Nephron progenitor cell (in vitro differentiated cells): ENCODE results near the gene NCKAP5.

Experiments
- DNase-seq: peaks from one replicate; pipeline ENCODE4 v3.0.0; 2021
- H3K27ac Mint-ChIP-seq: 2 replicates; pipeline ENCODE4 v1.8.0; 2021; ENCODE audit warnings: mild to moderate bottlenecking, moderate library complexity, mixed read lengths
- H3K27me3 Mint-ChIP-seq: 2 replicates; pipeline ENCODE4 v1.8.0; 2021; ENCODE audit warnings: mild to moderate bottlenecking, low read depth, mixed read lengths; ENCODE audit not compliant: poor library complexity
- H3K36me3 Mint-ChIP-seq: 2 replicates; pipeline ENCODE4 v1.8.0; 2021; ENCODE audit warnings: low read depth, mixed read lengths
- H3K4me1 Mint-ChIP-seq: 2 replicates; pipeline ENCODE4 v1.8.0; 2021; ENCODE audit warnings: mixed read lengths
- H3K4me3 Mint-ChIP-seq: 2 replicates; pipeline ENCODE4 v1.8.0; 2021; ENCODE audit warnings: mild to moderate bottlenecking, moderate library complexity, mixed read lengths
- H3K9me3 Mint-ChIP-seq: 2 replicates; pipeline ENCODE4 v1.8.0; 2021; ENCODE audit warnings: mild to moderate bottlenecking, moderate library complexity, mixed read lengths
- TF ChIP-seq, protein P1 (sequence below): fragments of 200-600 bp; sonication (generic); IDR thresholded peaks from 2 replicates; pipeline ENCODE4 v1.5.0; 2021; ENCODE audit warnings: antibody characterized with exemption

NCKAP5 gene

DNA sequence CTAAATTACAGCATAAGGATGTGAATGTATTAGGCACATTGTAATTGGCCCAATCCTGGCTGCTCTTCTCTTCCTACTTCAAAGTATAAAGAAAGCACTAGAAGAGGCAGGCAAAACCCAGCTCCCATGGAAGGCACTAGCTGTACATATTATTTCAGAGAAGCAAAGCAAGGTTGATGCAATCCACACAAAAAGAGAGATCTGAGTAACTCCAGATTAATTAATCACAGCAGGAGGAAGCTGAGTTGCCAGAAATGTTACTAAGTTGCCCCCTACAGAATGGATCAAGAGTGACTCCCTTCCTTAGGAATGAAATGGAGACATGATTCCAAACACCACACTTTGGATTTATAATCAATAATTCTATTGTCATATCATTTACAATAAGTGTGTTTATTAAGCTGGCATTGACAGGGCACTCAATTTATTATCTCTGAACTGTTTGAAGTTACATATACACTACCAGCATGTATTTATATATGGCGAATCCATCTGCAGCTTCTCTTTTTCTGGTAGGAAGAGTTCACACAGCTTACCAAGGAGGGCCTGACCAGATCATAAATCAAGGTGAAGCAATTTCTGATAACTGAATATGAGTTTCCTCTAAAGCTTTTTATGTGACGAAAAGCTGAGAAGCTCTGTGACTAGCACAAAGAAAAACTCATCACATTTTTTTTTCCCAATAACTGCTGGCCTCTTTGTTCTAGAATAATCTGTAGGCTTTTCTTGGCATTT is 505.2 kb downstream of the NCKAP5 start:
- Mint-ChIP-seq H3K4me3 (no peak overlapping the region), H3K4me1 (no peaks in the 10 kb centered on the region), H3K36me3 (no peaks in the 10 kb centered on the region), H3K9me3 (no peaks in the 10 kb centered on the region), H3K27me3 (peaks cover 4% of the 10 kb centered on the region), H3K27ac (no peak overlapping the region)
- TF ChIP-seq, protein P1, sequence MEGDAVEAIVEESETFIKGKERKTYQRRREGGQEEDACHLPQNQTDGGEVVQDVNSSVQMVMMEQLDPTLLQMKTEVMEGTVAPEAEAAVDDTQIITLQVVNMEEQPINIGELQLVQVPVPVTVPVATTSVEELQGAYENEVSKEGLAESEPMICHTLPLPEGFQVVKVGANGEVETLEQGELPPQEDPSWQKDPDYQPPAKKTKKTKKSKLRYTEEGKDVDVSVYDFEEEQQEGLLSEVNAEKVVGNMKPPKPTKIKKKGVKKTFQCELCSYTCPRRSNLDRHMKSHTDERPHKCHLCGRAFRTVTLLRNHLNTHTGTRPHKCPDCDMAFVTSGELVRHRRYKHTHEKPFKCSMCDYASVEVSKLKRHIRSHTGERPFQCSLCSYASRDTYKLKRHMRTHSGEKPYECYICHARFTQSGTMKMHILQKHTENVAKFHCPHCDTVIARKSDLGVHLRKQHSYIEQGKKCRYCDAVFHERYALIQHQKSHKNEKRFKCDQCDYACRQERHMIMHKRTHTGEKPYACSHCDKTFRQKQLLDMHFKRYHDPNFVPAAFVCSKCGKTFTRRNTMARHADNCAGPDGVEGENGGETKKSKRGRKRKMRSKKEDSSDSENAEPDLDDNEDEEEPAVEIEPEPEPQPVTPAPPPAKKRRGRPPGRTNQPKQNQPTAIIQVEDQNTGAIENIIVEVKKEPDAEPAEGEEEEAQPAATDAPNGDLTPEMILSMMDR: no peak
- DNase-seq: no peak

DNA sequence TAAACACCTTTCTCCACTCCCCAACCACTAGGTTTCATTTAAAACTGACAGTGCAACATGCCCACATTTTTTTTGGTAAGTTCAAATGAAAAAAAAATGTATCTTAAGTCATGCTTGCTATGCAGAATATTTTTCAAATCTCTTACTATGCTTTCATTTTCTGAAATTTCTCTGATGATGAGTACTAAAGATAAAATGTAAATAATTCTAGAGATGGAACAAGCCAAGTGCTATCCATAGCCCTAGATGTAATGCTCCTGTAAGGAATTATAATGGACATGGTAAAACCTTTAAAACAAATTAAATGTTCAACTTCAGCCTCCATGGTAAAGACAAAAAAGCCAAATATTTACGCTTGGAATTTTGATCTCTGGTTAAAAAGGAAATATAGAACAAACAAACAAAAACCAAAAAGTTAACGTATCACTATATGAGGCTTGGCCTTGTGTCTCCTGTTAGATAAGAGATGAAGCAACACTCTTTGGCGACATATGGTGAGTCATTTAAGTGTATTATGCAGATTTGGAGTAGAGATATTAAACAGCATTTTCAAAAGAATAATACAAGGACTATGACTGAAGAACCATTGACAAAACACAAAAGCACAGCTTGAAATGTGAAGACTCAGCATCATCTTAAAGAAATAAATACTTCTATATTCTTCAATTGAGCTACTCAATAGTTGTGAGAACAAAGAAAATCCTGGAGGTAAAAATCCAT is 506.2 kb downstream of the NCKAP5 start:
- Mint-ChIP-seq H3K27ac (no peak overlapping the region), H3K4me1 (no peaks in the 10 kb centered on the region), H3K27me3 (no peaks in the 10 kb centered on the region), H3K4me3 (no peak overlapping the region), H3K9me3 (no peaks in the 10 kb centered on the region), H3K36me3 (no peaks in the 10 kb centered on the region)
- TF ChIP-seq, protein P1: no peak
- no peak for DNase-seq

DNA sequence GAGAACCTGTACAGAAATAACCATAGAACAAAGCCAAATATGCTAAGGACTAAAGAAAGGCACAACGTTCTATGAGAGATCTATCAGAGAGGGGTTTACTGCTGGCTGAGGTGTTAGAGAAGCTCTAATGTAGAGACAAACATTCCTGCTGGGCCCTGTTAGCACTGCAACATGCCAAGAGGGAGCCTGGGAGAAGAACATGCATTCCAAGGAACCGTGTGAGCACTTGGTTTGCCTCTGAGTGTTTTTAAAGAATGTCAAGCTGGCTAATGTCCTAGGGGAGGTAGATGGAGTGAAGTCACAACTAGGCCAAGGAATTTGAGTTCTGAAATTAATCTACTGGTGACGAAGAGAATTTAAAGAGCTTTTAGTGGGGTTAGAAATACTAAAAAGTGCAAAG is 514.0 kb downstream of the NCKAP5 start:
- DNase-seq: no peak
- Mint-ChIP-seq H3K27ac (no peak overlapping the region), H3K27me3 (peaks cover 3% of the 10 kb centered on the region), H3K4me1 (peaks cover 6% of the 10 kb centered on the region), H3K4me3 (no peak overlapping the region), H3K36me3 (no peaks in the 10 kb centered on the region), H3K9me3 (no peaks in the 10 kb centered on the region)
- TF ChIP-seq, protein P1: no peak

GRCh38 chr2:133053541-133053940 is 514.7 kb downstream of the NCKAP5 start:
- Mint-ChIP-seq H3K4me1 (peaks cover 6% of the 10 kb centered on the region), H3K36me3 (no peaks in the 10 kb centered on the region), H3K27me3 (peaks cover 3% of the 10 kb centered on the region), H3K9me3 (no peaks in the 10 kb centered on the region), H3K4me3 (no peak overlapping the region), H3K27ac (no peak overlapping the region)
- DNase-seq: no peak
- TF ChIP-seq, protein P1: no peak

GRCh38 chr2:133045787-133046186 is 522.5 kb downstream of the NCKAP5 start:
- no peaks in the 10 kb centered on the region for H3K27me3 Mint-ChIP-seq
- TF ChIP-seq, protein P1: no peak
- H3K36me3 Mint-ChIP-seq: no peaks in the 10 kb centered on the region
- no peak overlapping the region for H3K4me3 Mint-ChIP-seq
- H3K4me1 Mint-ChIP-seq: no peaks in the 10 kb centered on the region
- H3K27ac Mint-ChIP-seq: no peak overlapping the region
- DNase-seq: no peak
- H3K9me3 Mint-ChIP-seq: no peaks in the 10 kb centered on the region
